ENCODE measurements around the gene RIPOR2. TPM values are rescaled to one million over a fixed set of nuclear protein-coding genes. Genes with fewer than 3 reads are reported as not detected.
A peak's percentile ranks its signal among the peaks of the same experiment; 100 is the strongest.

Gene RIPOR2
- total and polyA plus RNA-seq, 2 experiments from 2014 or later = 9.5 to 22.5 TPM

DNA sequence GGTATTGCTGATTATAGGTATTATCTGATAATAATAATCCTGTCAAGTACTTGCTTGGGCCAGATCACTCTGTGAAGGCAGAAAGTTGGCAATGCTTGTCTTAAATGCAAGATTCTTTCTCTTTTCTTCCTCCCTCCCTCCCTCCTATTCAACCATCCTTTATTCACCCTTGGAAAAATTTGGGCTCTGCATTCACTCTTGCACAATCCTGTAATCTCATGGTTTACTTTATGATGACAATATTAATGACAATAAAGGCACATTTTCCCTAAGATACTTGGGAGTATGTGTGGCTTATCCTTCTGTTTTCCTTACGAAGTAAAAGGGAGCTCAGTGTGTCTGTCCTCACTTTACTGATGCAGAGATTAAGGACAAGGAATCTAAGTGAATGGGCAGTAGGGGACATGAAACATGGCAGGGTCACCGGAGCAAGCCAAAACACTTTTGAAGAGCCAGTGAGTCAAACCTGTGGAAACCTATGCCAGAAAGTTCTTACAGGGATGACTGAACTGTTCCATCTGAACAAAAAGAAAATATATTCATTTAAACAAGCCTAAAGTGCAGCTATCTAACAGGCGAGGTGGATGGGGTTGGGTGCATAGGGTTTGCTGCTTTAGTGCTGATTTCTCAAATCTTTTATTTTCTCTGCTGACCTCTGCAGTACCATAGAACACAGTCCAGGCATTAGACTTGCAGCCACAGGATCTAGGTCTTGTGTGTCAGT lies 14.6 kb upstream of the RIPOR2 start:
- Histone ChIP-seq H4K20me1 (replicated peaks; ENCODE audit: insufficient read depth) (no peaks in the 10 kb centered on the region), H2AFZ (0 out of 2 replicates have a peak overlapping the region, but pooled peaks have one; percentile 20), H3F3A (replicated peaks; ENCODE audit: low read depth) (no peaks in the 10 kb centered on the region), H3K9me2 (ENCODE audit: insufficient read depth) (0 out of 2 replicates have a peak, but pooled peaks cover 7% of the 10 kb centered on the region), H3K4me2 (no peak overlapping the region), H3K36me3 (ENCODE audit: insufficient read depth) (no peaks in the 10 kb centered on the region; the same call in 1 of the 2 replicates), H3K27ac (ENCODE audit: low read depth) (no peak overlapping the region), H3K4me3 (no peak overlapping the region), H3K4me1 (ENCODE audit: insufficient read depth) (peaks cover 13% of the 10 kb centered on the region), H3K27me3 (ENCODE audit: insufficient read depth) (no peaks in the 10 kb centered on the region), H3K79me2 (replicated peaks; ENCODE audit: insufficient read depth) (no peaks in the 10 kb centered on the region)
- peaks cover 17% of the 10 kb centered on the region for H3K4me1 Mint-ChIP-seq
- H3K27me3 Mint-ChIP-seq (ENCODE audit: insufficient read depth, low read depth, poor library complexity) = no peaks in the 10 kb centered on the region
- DNase-seq (ENCODE audit: low spot score) (no peak), ATAC-seq (no peak)
- no peak overlapping the region for H3K4me3 Mint-ChIP-seq
- no peak overlapping the region for H3K27ac Mint-ChIP-seq
- H3K9me3 Mint-ChIP-seq = peaks cover under 1% of the 10 kb centered on the region; the same call in 1 of the 3 replicates
- TF ChIP-seq POLR2AphosphoS5 (IDR thresholded peaks at IDR 0.05; ENCODE audit: low read depth) = no peak
- TF ChIP-seq, protein P1, sequence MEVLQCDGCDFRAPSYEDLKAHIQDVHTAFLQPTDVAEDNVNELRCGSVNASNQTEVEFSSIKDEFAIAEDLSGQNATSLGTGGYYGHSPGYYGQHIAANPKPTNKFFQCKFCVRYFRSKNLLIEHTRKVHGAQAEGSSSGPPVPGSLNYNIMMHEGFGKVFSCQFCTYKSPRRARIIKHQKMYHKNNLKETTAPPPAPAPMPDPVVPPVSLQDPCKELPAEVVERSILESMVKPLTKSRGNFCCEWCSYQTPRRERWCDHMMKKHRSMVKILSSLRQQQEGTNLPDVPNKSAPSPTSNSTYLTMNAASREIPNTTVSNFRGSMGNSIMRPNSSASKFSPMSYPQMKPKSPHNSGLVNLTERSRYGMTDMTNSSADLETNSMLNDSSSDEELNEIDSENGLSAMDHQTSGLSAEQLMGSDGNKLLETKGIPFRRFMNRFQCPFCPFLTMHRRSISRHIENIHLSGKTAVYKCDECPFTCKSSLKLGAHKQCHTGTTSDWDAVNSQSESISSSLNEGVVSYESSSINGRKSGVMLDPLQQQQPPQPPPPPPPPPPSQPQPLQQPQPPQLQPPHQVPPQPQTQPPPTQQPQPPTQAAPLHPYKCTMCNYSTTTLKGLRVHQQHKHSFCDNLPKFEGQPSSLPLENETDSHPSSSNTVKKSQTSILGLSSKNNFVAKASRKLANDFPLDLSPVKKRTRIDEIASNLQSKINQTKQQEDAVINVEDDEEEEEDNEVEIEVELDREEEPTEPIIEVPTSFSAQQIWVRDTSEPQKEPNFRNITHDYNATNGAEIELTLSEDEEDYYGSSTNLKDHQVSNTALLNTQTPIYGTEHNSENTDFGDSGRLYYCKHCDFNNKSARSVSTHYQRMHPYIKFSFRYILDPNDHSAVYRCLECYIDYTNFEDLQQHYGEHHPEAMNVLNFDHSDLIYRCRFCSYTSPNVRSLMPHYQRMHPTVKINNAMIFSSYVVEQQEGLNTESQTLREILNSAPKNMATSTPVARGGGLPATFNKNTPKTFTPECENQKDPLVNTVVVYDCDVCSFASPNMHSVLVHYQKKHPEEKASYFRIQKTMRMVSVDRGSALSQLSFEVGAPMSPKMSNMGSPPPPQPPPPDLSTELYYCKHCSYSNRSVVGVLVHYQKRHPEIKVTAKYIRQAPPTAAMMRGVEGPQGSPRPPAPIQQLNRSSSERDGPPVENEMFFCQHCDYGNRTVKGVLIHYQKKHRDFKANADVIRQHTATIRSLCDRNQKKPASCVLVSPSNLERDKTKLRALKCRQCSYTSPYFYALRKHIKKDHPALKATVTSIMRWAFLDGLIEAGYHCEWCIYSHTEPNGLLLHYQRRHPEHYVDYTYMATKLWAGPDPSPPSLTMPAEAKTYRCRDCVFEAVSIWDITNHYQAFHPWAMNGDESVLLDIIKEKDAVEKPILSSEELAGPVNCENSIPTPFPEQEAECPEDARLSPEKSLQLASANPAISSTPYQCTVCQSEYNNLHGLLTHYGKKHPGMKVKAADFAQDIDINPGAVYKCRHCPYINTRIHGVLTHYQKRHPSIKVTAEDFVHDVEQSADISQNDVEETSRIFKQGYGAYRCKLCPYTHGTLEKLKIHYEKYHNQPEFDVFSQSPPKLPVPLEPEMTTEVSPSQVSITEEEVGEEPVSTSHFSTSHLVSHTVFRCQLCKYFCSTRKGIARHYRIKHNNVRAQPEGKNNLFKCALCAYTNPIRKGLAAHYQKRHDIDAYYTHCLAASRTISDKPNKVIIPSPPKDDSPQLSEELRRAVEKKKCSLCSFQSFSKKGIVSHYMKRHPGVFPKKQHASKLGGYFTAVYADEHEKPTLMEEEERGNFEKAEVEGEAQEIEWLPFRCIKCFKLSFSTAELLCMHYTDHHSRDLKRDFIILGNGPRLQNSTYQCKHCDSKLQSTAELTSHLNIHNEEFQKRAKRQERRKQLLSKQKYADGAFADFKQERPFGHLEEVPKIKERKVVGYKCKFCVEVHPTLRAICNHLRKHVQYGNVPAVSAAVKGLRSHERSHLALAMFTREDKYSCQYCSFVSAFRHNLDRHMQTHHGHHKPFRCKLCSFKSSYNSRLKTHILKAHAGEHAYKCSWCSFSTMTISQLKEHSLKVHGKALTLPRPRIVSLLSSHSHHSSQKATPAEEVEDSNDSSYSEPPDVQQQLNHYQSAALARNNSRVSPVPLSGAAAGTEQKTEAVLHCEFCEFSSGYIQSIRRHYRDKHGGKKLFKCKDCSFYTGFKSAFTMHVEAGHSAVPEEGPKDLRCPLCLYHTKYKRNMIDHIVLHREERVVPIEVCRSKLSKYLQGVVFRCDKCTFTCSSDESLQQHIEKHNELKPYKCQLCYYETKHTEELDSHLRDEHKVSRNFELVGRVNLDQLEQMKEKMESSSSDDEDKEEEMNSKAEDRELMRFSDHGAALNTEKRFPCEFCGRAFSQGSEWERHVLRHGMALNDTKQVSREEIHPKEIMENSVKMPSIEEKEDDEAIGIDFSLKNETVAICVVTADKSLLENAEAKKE (CRISPR knock-in tag; IDR thresholded peaks at IDR 0.05) = no peak
- no peak for TF ChIP-seq ZNF114 (CRISPR knock-in tag; IDR thresholded peaks at IDR 0.05)
- TF ChIP-seq JUNB (IDR thresholded peaks at IDR 0.05; ENCODE audit: unreplicated experiment) = no peak
- no peak for TF ChIP-seq ZNF331 (CRISPR knock-in tag; IDR thresholded peaks at IDR 0.05; ENCODE audit: low read depth)
- TF ChIP-seq, protein P2, sequence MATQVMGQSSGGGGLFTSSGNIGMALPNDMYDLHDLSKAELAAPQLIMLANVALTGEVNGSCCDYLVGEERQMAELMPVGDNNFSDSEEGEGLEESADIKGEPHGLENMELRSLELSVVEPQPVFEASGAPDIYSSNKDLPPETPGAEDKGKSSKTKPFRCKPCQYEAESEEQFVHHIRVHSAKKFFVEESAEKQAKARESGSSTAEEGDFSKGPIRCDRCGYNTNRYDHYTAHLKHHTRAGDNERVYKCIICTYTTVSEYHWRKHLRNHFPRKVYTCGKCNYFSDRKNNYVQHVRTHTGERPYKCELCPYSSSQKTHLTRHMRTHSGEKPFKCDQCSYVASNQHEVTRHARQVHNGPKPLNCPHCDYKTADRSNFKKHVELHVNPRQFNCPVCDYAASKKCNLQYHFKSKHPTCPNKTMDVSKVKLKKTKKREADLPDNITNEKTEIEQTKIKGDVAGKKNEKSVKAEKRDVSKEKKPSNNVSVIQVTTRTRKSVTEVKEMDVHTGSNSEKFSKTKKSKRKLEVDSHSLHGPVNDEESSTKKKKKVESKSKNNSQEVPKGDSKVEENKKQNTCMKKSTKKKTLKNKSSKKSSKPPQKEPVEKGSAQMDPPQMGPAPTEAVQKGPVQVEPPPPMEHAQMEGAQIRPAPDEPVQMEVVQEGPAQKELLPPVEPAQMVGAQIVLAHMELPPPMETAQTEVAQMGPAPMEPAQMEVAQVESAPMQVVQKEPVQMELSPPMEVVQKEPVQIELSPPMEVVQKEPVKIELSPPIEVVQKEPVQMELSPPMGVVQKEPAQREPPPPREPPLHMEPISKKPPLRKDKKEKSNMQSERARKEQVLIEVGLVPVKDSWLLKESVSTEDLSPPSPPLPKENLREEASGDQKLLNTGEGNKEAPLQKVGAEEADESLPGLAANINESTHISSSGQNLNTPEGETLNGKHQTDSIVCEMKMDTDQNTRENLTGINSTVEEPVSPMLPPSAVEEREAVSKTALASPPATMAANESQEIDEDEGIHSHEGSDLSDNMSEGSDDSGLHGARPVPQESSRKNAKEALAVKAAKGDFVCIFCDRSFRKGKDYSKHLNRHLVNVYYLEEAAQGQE (IDR thresholded peaks at IDR 0.05; ENCODE audit: unreplicated experiment) = no peak
- TF ChIP-seq NANOG (IDR thresholded peaks at IDR 0.05; ENCODE audit: borderline replicate concordance) = no peak
- TF ChIP-seq, protein P3, sequence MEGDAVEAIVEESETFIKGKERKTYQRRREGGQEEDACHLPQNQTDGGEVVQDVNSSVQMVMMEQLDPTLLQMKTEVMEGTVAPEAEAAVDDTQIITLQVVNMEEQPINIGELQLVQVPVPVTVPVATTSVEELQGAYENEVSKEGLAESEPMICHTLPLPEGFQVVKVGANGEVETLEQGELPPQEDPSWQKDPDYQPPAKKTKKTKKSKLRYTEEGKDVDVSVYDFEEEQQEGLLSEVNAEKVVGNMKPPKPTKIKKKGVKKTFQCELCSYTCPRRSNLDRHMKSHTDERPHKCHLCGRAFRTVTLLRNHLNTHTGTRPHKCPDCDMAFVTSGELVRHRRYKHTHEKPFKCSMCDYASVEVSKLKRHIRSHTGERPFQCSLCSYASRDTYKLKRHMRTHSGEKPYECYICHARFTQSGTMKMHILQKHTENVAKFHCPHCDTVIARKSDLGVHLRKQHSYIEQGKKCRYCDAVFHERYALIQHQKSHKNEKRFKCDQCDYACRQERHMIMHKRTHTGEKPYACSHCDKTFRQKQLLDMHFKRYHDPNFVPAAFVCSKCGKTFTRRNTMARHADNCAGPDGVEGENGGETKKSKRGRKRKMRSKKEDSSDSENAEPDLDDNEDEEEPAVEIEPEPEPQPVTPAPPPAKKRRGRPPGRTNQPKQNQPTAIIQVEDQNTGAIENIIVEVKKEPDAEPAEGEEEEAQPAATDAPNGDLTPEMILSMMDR (conservative IDR thresholded peaks at IDR 0.05; ENCODE audit: low read depth in 2 of 2) = no peak
- TF ChIP-seq, protein P4, sequence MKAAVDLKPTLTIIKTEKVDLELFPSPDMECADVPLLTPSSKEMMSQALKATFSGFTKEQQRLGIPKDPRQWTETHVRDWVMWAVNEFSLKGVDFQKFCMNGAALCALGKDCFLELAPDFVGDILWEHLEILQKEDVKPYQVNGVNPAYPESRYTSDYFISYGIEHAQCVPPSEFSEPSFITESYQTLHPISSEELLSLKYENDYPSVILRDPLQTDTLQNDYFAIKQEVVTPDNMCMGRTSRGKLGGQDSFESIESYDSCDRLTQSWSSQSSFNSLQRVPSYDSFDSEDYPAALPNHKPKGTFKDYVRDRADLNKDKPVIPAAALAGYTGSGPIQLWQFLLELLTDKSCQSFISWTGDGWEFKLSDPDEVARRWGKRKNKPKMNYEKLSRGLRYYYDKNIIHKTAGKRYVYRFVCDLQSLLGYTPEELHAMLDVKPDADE (IDR thresholded peaks at IDR 0.05) = no peak
- no peak for TF ChIP-seq EZH2phosphoT487 (IDR thresholded peaks at IDR 0.05; ENCODE audit: unreplicated experiment)
- no peak for TF ChIP-seq STAT1 (IDR thresholded peaks at IDR 0.05; ENCODE audit: unreplicated experiment)
- no peak for TF ChIP-seq EZH2 (IDR thresholded peaks at IDR 0.05; ENCODE audit: low read depth, unreplicated experiment)
- no peak for TF ChIP-seq CREB1 (CRISPR knock-in tag; IDR thresholded peaks at IDR 0.05; ENCODE audit: low read depth)
- peaks cover under 1% of the 10 kb centered on the region; the same call in 1 of the 3 replicates for H3K36me3 Mint-ChIP-seq (ENCODE audit: low read depth)

Measured in GM23338 (cell line).